Liver (tissue), 3 donors: Measurements from ENCODE around the gene PALMD.

Experiments used
- FOXA1 ChIP-seq: IDR thresholded peaks from 2 replicates; pipeline ENCODE4 v1.6.1; 2016; ENCODE audit warnings: antibody characterized with exemption
- FOXA2 ChIP-seq: IDR thresholded peaks from 2 replicates; pipeline ENCODE4 v1.6.1; 2016; ENCODE audit warnings: antibody characterized with exemption
- HNF4A ChIP-seq, 2 donors: conservative IDR thresholded peaks; 2 replicates each; pipeline ENCODE4 v1.6.1; 2016; ENCODE audit warnings: antibody characterized with exemption in 2 of 2, mild to moderate bottlenecking in 2 of 2
- JUND ChIP-seq, 2 donors: IDR thresholded peaks; 2 replicates each; pipeline ENCODE4 v1.6.1; 2016; ENCODE audit warnings: antibody characterized with exemption in 2 of 2
- RAD21 ChIP-seq, 2 donors: IDR thresholded peaks; 2 replicates each; pipeline ENCODE4 v1.6.1; 2016; ENCODE audit warnings: antibody characterized with exemption in 2 of 2, mild to moderate bottlenecking in 2 of 2
- SP1 ChIP-seq: IDR thresholded peaks from 2 replicates; pipeline ENCODE4 v1.6.1; 2018; ENCODE audit warnings: antibody characterized with exemption, mild to moderate bottlenecking
- YY1 ChIP-seq: IDR thresholded peaks from 2 replicates; pipeline ENCODE4 v1.6.1; 2016; ENCODE audit warnings: antibody characterized with exemption, mild to moderate bottlenecking
- TF ChIP-seq, protein P1 (sequence below): fragments of 150-350 bp; IDR thresholded peaks from 2 replicates; pipeline ENCODE4 v1.5.1; 2017; ENCODE audit warnings: improper control_type of control experiment, low read depth, low read length; ENCODE audit not compliant: missing input control
- TF ChIP-seq, protein P2 (sequence below): IDR thresholded peaks from 2 replicates; pipeline ENCODE4 v1.6.1; 2016; ENCODE audit warnings: antibody characterized with exemption
- TF ChIP-seq, protein P3 (sequence below): IDR thresholded peaks from 2 replicates; pipeline ENCODE4 v1.6.1; 2016; ENCODE audit warnings: antibody characterized with exemption
- donor health status: healthy.
- donor health status: healthy.

DNA sequence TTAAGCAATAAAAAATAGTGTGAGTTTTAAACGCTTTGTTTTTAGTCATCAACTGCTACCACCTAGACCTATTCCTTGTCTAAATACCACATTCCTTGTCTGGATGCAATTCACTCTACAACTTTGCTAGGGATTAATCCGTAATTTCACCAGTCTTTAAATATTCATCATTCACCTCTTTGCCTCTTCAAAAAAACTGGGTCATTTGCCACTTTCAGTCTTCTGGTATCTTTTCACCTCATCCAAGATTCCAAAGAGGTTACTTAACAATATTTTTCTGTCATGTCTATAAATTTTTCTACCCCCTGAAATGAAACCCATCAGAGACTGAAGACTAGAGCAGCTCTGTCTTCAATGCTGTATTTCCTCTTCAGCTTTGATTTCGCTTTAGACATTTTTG is 9.5 kb downstream of the PALMD start:
- TF ChIP-seq, protein P1, sequence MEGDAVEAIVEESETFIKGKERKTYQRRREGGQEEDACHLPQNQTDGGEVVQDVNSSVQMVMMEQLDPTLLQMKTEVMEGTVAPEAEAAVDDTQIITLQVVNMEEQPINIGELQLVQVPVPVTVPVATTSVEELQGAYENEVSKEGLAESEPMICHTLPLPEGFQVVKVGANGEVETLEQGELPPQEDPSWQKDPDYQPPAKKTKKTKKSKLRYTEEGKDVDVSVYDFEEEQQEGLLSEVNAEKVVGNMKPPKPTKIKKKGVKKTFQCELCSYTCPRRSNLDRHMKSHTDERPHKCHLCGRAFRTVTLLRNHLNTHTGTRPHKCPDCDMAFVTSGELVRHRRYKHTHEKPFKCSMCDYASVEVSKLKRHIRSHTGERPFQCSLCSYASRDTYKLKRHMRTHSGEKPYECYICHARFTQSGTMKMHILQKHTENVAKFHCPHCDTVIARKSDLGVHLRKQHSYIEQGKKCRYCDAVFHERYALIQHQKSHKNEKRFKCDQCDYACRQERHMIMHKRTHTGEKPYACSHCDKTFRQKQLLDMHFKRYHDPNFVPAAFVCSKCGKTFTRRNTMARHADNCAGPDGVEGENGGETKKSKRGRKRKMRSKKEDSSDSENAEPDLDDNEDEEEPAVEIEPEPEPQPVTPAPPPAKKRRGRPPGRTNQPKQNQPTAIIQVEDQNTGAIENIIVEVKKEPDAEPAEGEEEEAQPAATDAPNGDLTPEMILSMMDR: no peak
- TF ChIP-seq, protein P2, sequence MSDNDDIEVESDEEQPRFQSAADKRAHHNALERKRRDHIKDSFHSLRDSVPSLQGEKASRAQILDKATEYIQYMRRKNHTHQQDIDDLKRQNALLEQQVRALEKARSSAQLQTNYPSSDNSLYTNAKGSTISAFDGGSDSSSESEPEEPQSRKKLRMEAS: no peak
- TF ChIP-seq RAD21 (IDR thresholded peaks at IDR 0.05): no peak
- TF ChIP-seq YY1: no peak
- TF ChIP-seq FOXA1: no peak
- TF ChIP-seq, protein P3, sequence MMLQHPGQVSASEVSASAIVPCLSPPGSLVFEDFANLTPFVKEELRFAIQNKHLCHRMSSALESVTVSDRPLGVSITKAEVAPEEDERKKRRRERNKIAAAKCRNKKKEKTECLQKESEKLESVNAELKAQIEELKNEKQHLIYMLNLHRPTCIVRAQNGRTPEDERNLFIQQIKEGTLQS: no peak
- TF ChIP-seq SP1: no peak
- TF ChIP-seq JUND (IDR thresholded peaks at IDR 0.05): no peak
- TF ChIP-seq HNF4A (conservative IDR thresholded peaks at IDR 0.05): no peak
- no peak for TF ChIP-seq FOXA2
